ENCODE data around the gene TBC1D19.
"Not testable (repeated sequence)": the region's sequence is repeated elsewhere in the genome, so short reads cannot be mapped to it uniquely, and the experiment has no call there.

Gene TBC1D19

GRCh38 chr4:26690506-26690905 is 106.6 kb downstream of the TBC1D19 start:
- H3K4me3 ChIP-seq (ENCODE audit: low read depth, low read length) = no peak overlapping the region
- in situ Hi-C loops (cut with HindIII; ENCODE audit: low sequenced_read_pairs) = no loop called here
- TF ChIP-seq CTCF (IDR thresholded peaks at IDR 0.05; ENCODE audit: low read depth, low read length) = no peak
- DNase-seq (ENCODE audit: low read depth, low spot score) = no peak

GRCh38 chr4:26692014-26692726 is 108.3 kb downstream of the TBC1D19 start:
- in situ Hi-C loops (cut with HindIII; ENCODE audit: low sequenced_read_pairs) = no loop called here

GRCh38 chr4:26694131-26694530 is 110.2 kb downstream of the TBC1D19 start:
- in situ Hi-C loops (cut with HindIII; ENCODE audit: low sequenced_read_pairs); DNase-seq (ENCODE audit: low read depth, low spot score); H3K4me3 ChIP-seq (ENCODE audit: low read depth, low read length): not testable (repeated sequence)

More at GRCh38 chr4:26692014-26692726, 108.3 kb downstream of the TBC1D19 start:
- no peak for TF ChIP-seq CTCF (IDR thresholded peaks at IDR 0.05; ENCODE audit: low read depth, low read length)
- no peak for DNase-seq (ENCODE audit: low read depth, low spot score)
- H3K4me3 ChIP-seq (ENCODE audit: low read depth, low read length) = no peak overlapping the region

- no peak overlapping the region for H3K4me3 ChIP-seq (ENCODE audit: low read depth, low read length)
- no peak for TF ChIP-seq CTCF (IDR thresholded peaks at IDR 0.05; ENCODE audit: low read depth, low read length)
- in situ Hi-C loops (cut with HindIII; ENCODE audit: low sequenced_read_pairs) = no loop called here
- DNase-seq (ENCODE audit: low read depth, low spot score) = no peak
Measured at GRCh38 chr4:26700110-26700509, 116.2 kb downstream of the TBC1D19 start.

GRCh38 chr4:26701095-26701494 is 117.2 kb downstream of the TBC1D19 start:
- in situ Hi-C loops (cut with HindIII; ENCODE audit: low sequenced_read_pairs) = no loop called here
- no peak for DNase-seq (ENCODE audit: low read depth, low spot score)
- no peak overlapping the region for H3K4me3 ChIP-seq (ENCODE audit: low read depth, low read length)
- no peak for TF ChIP-seq CTCF (IDR thresholded peaks at IDR 0.05; ENCODE audit: low read depth, low read length)

GRCh38 chr4:26701786-26702227 is 117.9 kb downstream of the TBC1D19 start:
- TF ChIP-seq CTCF (IDR thresholded peaks at IDR 0.05; ENCODE audit: low read depth, low read length) = no peak
- H3K4me3 ChIP-seq (ENCODE audit: low read depth, low read length) = no peak overlapping the region
- no peak for DNase-seq (ENCODE audit: low read depth, low spot score)
- in situ Hi-C loops (cut with HindIII; ENCODE audit: low sequenced_read_pairs) = no loop called here

GRCh38 chr4:26707342-26707741 is 123.5 kb downstream of the TBC1D19 start:
- no peak overlapping the region for H3K4me3 ChIP-seq (ENCODE audit: low read depth, low read length)
- in situ Hi-C loops (cut with HindIII; ENCODE audit: low sequenced_read_pairs) = no loop called here
- TF ChIP-seq CTCF (IDR thresholded peaks at IDR 0.05; ENCODE audit: low read depth, low read length) = no peak
- DNase-seq (ENCODE audit: low read depth, low spot score) = no peak

Measured in astrocyte of the spinal cord (primary cell).